Loucy (cell line): ENCODE measurements around the gene MACROH2A2.

Experiments used
- H2AFZ ChIP-seq: fragments of 200-600 bp; sonication (generic); 2 replicates; pipeline ENCODE4 v1.6.0; 2016; ENCODE audit warnings: antibody characterized with exemption, mild to moderate bottlenecking, low read length, moderate library complexity
- H3F3A ChIP-seq: fragments of 200-600 bp; 2 replicates; pipeline ENCODE4 v1.6.0; 2016; ENCODE audit warnings: antibody characterized with exemption, low read depth, mild to moderate bottlenecking
- H3K27me3 ChIP-seq: fragments of 200-600 bp; sonication (generic); 2 replicates; pipeline ENCODE4 v1.6.1; 2014; ENCODE audit warnings: low read length, mild to moderate bottlenecking; ENCODE audit not compliant: insufficient read depth, poor library complexity, severe bottlenecking
- H3K36me3 ChIP-seq: fragments of 200-600 bp; sonication (generic); 2 replicates; pipeline ENCODE4 v1.6.1; 2016; ENCODE audit warnings: low read length; ENCODE audit not compliant: insufficient read depth
- H3K4me1 ChIP-seq: fragments of 200-600 bp; sonication (generic); 2 replicates; pipeline ENCODE4 v1.5.1; 2014; ENCODE audit warnings: low read length, mild to moderate bottlenecking; ENCODE audit not compliant: insufficient read depth, poor library complexity, severe bottlenecking
- H3K4me2 ChIP-seq: fragments of 200-600 bp; sonication (generic); 2 replicates; pipeline ENCODE4 v1.6.0; 2014; ENCODE audit warnings: antibody characterized with exemption, low read length, low read depth, mild to moderate bottlenecking; ENCODE audit not compliant: poor library complexity, severe bottlenecking
- H3K4me3 ChIP-seq: fragments of 200-600 bp; sonication (generic); 2 replicates; pipeline ENCODE4 v1.5.1; 2014; ENCODE audit warnings: low read length, mild to moderate bottlenecking, mixed read lengths; ENCODE audit not compliant: poor library complexity, severe bottlenecking
- H3K79me2 ChIP-seq: fragments of 200-600 bp; sonication (generic); 2 replicates; pipeline ENCODE4 v1.6.1; 2014; ENCODE audit warnings: low read length; ENCODE audit not compliant: insufficient read depth
- H3K9ac ChIP-seq: fragments of 200-600 bp; sonication (generic); 2 replicates; pipeline ENCODE4 v1.6.0; 2014; ENCODE audit warnings: mild to moderate bottlenecking, low read depth, low read length, moderate library complexity; ENCODE audit not compliant: poor library complexity, severe bottlenecking
- H3K9me2 ChIP-seq: fragments of 200-600 bp; sonication (generic); replicated peaks from 2 replicates; pipeline ENCODE4 v1.6.1; 2016; ENCODE audit warnings: low read depth, low read length, mixed read lengths
- H3K9me3 ChIP-seq: fragments of 200-600 bp; sonication (generic); 2 replicates; pipeline ENCODE4 v1.6.1; 2014; ENCODE audit warnings: mild to moderate bottlenecking, antibody characterized with exemption, low read length, low read depth; ENCODE audit not compliant: insufficient read depth
- H4K20me1 ChIP-seq: fragments of 200-600 bp; sonication (generic); 2 replicates; pipeline ENCODE4 v1.6.0; 2014; ENCODE audit warnings: antibody characterized with exemption, low read length, mild to moderate bottlenecking; ENCODE audit not compliant: insufficient read depth, poor library complexity, severe bottlenecking
- CTCF ChIP-seq: fragments of 200-600 bp; sonication (generic); conservative IDR thresholded peaks from 2 replicates; pipeline ENCODE4 v1.5.1; 2014; ENCODE audit warnings: mild to moderate bottlenecking, antibody characterized with exemption, low read length
- EZH2phosphoT487 ChIP-seq: fragments of 200-600 bp; IDR thresholded peaks from 2 replicates; pipeline ENCODE4 v1.6.1; 2018; ENCODE audit warnings: antibody characterized with exemption, mild to moderate bottlenecking, moderate library complexity, borderline replicate concordance

MACROH2A2 gene

DNA sequence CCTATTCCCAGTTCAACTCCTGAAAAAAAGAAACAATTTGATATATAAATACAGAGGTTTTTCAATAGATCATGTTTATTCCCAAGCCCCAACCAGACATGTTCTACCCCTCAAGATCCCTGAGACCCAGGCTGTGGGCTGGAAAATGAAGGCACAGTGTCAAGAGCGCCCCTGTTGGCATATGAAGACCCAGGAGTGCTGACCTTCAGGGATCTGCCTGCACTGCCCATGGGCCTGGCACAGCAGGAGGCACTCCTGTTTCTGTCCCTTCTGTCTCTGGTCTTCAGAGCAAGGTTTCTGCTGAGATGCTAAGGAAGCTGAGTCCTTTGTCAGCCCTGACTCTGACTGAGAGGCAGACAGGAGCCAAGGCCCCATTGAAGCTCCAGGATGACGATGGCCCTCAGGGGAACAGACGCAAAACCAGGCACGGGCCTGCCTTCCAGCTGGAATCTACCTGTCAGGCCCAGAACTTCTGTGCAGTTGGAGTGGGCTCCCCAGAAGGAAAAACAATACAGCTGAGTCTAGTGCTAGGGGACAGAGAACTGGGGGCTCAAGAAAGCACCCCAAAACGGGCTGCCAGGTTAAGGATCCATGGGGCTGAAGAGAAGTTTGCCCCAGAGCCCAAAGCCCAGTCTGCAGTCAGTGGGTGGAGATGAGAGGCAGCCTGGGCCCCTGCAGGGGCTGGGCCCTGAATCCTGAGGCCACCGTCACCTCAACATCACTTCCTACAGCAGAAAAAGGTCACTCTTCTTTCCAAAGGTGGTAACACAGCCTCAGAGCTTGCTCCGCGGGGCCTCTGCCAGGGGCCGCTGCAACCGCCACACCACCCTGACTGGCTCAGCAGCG is 86.7 kb downstream of the MACROH2A2 start:
- no peak overlapping the region for H3K4me3 ChIP-seq
- H2AFZ ChIP-seq = no peak overlapping the region
- peaks cover 2% of the 10 kb centered on the region for H3K4me1 ChIP-seq
- no peaks in the 10 kb centered on the region for H4K20me1 ChIP-seq
- no peak for TF ChIP-seq EZH2phosphoT487
- no peak for TF ChIP-seq CTCF
- peaks cover 2% of the 10 kb centered on the region; the same call in 1 of the 2 replicates for H3K79me2 ChIP-seq
- H3K9me2 ChIP-seq = no peaks in the 10 kb centered on the region
- no peaks in the 10 kb centered on the region for H3F3A ChIP-seq
- no peaks in the 10 kb centered on the region for H3K9me3 ChIP-seq
- no peaks in the 10 kb centered on the region for H3K36me3 ChIP-seq
- H3K27me3 ChIP-seq = no peaks in the 10 kb centered on the region
- no peak overlapping the region for H3K4me2 ChIP-seq
- H3K9ac ChIP-seq = no peak overlapping the region

GRCh38 chr10:70139997-70140250 is 87.3 kb downstream of the MACROH2A2 start:
- no peaks in the 10 kb centered on the region for H3K9me3 ChIP-seq
- TF ChIP-seq CTCF (no peak), EZH2phosphoT487 (no peak)
- no peak overlapping the region for H2AFZ ChIP-seq
- no peaks in the 10 kb centered on the region for H3K27me3 ChIP-seq
- H4K20me1 ChIP-seq = peaks cover 2% of the 10 kb centered on the region
- no peaks in the 10 kb centered on the region for H3F3A ChIP-seq
- H3K9me2 ChIP-seq = no peaks in the 10 kb centered on the region
- H3K4me2 ChIP-seq = no peak overlapping the region
- no peak overlapping the region for H3K4me3 ChIP-seq
- peaks cover 8% of the 10 kb centered on the region; the same call in 1 of the 2 replicates for H3K79me2 ChIP-seq
- peaks cover 7% of the 10 kb centered on the region for H3K4me1 ChIP-seq
- no peak overlapping the region for H3K9ac ChIP-seq
- no peaks in the 10 kb centered on the region for H3K36me3 ChIP-seq

- Histone ChIP-seq H3K36me3 (no peaks in the 10 kb centered on the region), H2AFZ (no peak overlapping the region), H4K20me1 (peaks cover 3% of the 10 kb centered on the region), H3F3A (no peaks in the 10 kb centered on the region), H3K9me2 (no peaks in the 10 kb centered on the region), H3K9ac (no peak overlapping the region), H3K27me3 (no peaks in the 10 kb centered on the region), H3K4me2 (no peak overlapping the region), H3K79me2 (peaks cover 11% of the 10 kb centered on the region; the same call in 1 of the 2 replicates), H3K4me3 (no peak overlapping the region), H3K4me1 (peaks cover 10% of the 10 kb centered on the region), H3K9me3 (no peaks in the 10 kb centered on the region)
- no peak for TF ChIP-seq CTCF
- no peak for TF ChIP-seq EZH2phosphoT487
Observed at GRCh38 chr10:70140297-70140696, 87.7 kb downstream of the MACROH2A2 start.
